Pancreas (tissue), 10 donors: ENCODE data around the gene AQP2. TPM values are rescaled to one million over a fixed set of nuclear protein-coding genes. Genes with fewer than 3 reads are reported as not detected.

Source experiments
- ATAC-seq, 4 donors: fragments of 200-7000 bp; cut with Tn5 transposase; one replicate each; pipeline versions ENCODE4 v1.8.0 to v1.9.1; 2020; ENCODE audit warnings: mild to moderate bottlenecking in 4 of 4, moderate library complexity in 4 of 4
- DNase-seq, 6 donors: peaks; one replicate each; pipeline ENCODE4 v3.0.0-alpha.2; 2020
- FAIRE-seq: peaks from 2 replicates; lab custom pipeline; 2012; peaks lifted over from hg19 to GRCh38; lab: Jason Lieb, UNC
- H3K27ac ChIP-seq, 4 donors: fragments of 200-600 bp; sonication (generic); 1 replicate in 3 of 4; 2 replicates in 1 of 4; pipeline versions ENCODE4 v1.5.0 to v1.8.0; 2020
- H3K27me3 ChIP-seq, 4 donors: fragments of 200-600 bp; one replicate each; pipeline ENCODE4 v1.8.0; 2021
- H3K36me3 ChIP-seq, 3 donors: fragments of 200-600 bp; sonication (generic) in 1 of 3; one replicate each; pipeline versions ENCODE4 v1.5.0 to v1.8.0; 2020 to 2021
- H3K4me1 ChIP-seq, 3 donors: fragments of 200-600 bp; one replicate each; pipeline ENCODE4 v1.8.0; 2021
- H3K4me3 ChIP-seq, 4 donors: fragments of 200-600 bp; sonication (generic) in 2 of 4; one replicate each; pipeline versions ENCODE4 v1.5.0 to v1.8.0; 2020 to 2021
- H3K9me3 ChIP-seq, 4 donors: fragments of 200-600 bp; one replicate each; pipeline ENCODE4 v1.8.0; 2021
- CTCF ChIP-seq, 4 donors: fragments of 200-600 bp; sonication (generic) in 3 of 4; IDR thresholded peaks; one replicate each; pipeline versions ENCODE4 v1.5.0 to v1.8.0; 2021; ENCODE audit warnings: antibody characterized with exemption in 4 of 4
- WGBS, 2 donors: extraction: QIAGEN DNeasy Blood & Tissue Kit; methylation state at CpG; one replicate each; pipeline ENCODE4 v1.1.7; 2013; 5-methylcytosine and 5-hydroxymethylcytosine counted together
- intact Hi-C, 3 donors: fragments of 100-400 bp; cut with DNase I; formaldehyde crosslinking; loops; one replicate each; pipeline versions ENCODE4 v1.11.1 to v1.14.2; 2022
- polyA plus RNA-seq, 2 donors: library from polyadenylated mRNA; stranded (reverse); fragments of 200-250 nt; gene quantifications; one replicate each; pipeline ENCODE4 v1.2.3, GENCODE V29; 2013
- total RNA-seq, 6 donors: library from RNA; stranded (reverse); fragmentation: NEBNext Ultra II Directional in 4 of 6; extraction: Animal tissue kit (Norgen Biotek cat#: 25700) in 4 of 6; gene quantifications; one replicate each; pipeline versions ENCODE4 v1.2.1 to v1.2.4, GENCODE V29; 2021 to 2023
- donor health status: healthy with polysubstance abuse.
- donor health status: DM: no; HTN: no; CAD: no; lungs with moderate emphysema.
- donor health status: DM: no; HTN: no; CAD: no.
- donor health status: control.
- donor health status: control.
- donor health status: Bipolar disorder and iron deficiency.
- donor health status: DM: yes; HTN: yes; CAD: no.
- donor health status: DM: no; HTN: no; CAD: no.
- donor health status: DM: no; HTN: no; CAD: no.
- donor health status: DM: yes; HTN: yes; CAD: no.

The AQP2 gene
- total and polyA plus RNA-seq, 8 donors, result 0.06 to 0.31 (median 0.12) TPM; not detected in 5

- no peak for TF ChIP-seq CTCF (IDR thresholded peaks at IDR 0.05)
- H3K27me3 ChIP-seq, result no peaks in the 10 kb centered on the region
- no peak for DNase-seq
- 95 to 98% methylated on average over 7 of the region's 7 CpGs for WGBS, 2 donors
- H3K4me1 ChIP-seq, result no peaks in the 10 kb centered on the region
- no peaks in the 10 kb centered on the region for H3K9me3 ChIP-seq
- H3K4me3 ChIP-seq, result no peak overlapping the region
- intact Hi-C loops, result no loop called here
- H3K36me3 ChIP-seq, result no peaks in the 10 kb centered on the region
- no peak for FAIRE-seq
- no peak overlapping the region for H3K27ac ChIP-seq
- no peak for ATAC-seq
Measured at GRCh38 chr12:50006280-50006679, 55.7 kb downstream of the AQP2 start.

- Histone ChIP-seq H3K4me3 (no peak overlapping the region), H3K27me3 (no peaks in the 10 kb centered on the region), H3K4me1 (no peaks in the 10 kb centered on the region), H3K9me3 (no peaks in the 10 kb centered on the region), H3K27ac (no peak overlapping the region), H3K36me3 (no peaks in the 10 kb centered on the region)
- ATAC-seq (no peak), DNase-seq (no peak), FAIRE-seq (no peak)
- WGBS, 2 donors, result 92 to 95% methylated on average over 1 of the region's 1 CpG
- intact Hi-C loops, result no loop called here
- TF ChIP-seq CTCF (IDR thresholded peaks at IDR 0.05), result no peak
Measured at GRCh38 chr12:50006754-50007442, 56.4 kb downstream of the AQP2 start.

Other genes starting within 250 kb of the AQP2 start
- 10 to 100 TPM in 1 of 6 donors, 1 to 10 TPM in 5; 1.8 to 13.5 (median 2.7) TPM for gene FMNL3, start 243.3 kb upstream of the AQP2 start, total RNA-seq
- gene FMNL3, start 243.3 kb upstream of the AQP2 start, polyA plus RNA-seq, result 1 to 10 TPM; 2.9 to 3.1 TPM
- 100 to 1,000 TPM; 223 to 367 (median 300) TPM for gene TMBIM6, start 209.2 kb upstream of the AQP2 start, total RNA-seq
- gene TMBIM6, start 209.2 kb upstream of the AQP2 start, polyA plus RNA-seq, result 100 to 1,000 TPM in 1 of 2 donors, 10 to 100 TPM in 1; 71.1 to 197 TPM
- gene NCKAP5L, start 122.3 kb upstream of the AQP2 start, total RNA-seq, result 10 to 100 TPM in 1 of 6 donors, 1 to 10 TPM in 5; 4.1 to 14.1 (median 6.1) TPM
- 10 to 100 TPM in 1 of 2 donors, 1 to 10 TPM in 1; 9.8 to 18.3 TPM for gene NCKAP5L, start 122.3 kb upstream of the AQP2 start, polyA plus RNA-seq
- 1 to 10 TPM; 2.1 to 4.8 (median 3.8) TPM for gene BCDIN3D, start 107.6 kb upstream of the AQP2 start, total RNA-seq
- 1 to 10 TPM; 2.0 to 2.5 TPM for gene BCDIN3D, start 107.6 kb upstream of the AQP2 start, polyA plus RNA-seq
- 1 to 10 TPM in 1 of 6 donors, under 1 TPM in 5; 0.14 to 2.1 (median 0.27) TPM for gene FAIM2, start 46.8 kb upstream of the AQP2 start, total RNA-seq
- 1 to 10 TPM in 1 of 2 donors, under 1 TPM in 1; 0.84 to 1.5 TPM for gene FAIM2, start 46.8 kb upstream of the AQP2 start, polyA plus RNA-seq
- 1 to 10 TPM in 2 of 6 donors, under 1 TPM in 4; 0.41 to 2.6 (median 0.91) TPM for gene AQP5, start 11.1 kb downstream of the AQP2 start, total RNA-seq
- 1 to 10 TPM; 2.5 to 2.8 TPM for gene AQP5, start 11.1 kb downstream of the AQP2 start, polyA plus RNA-seq
- gene AQP6, start 22.2 kb downstream of the AQP2 start, total RNA-seq, result under 1 TPM in 2 of 6 donors, not detected in 4; 0.06 to 0.09 TPM
- under 1 TPM; 0.19 to 0.31 TPM for gene AQP6, start 22.2 kb downstream of the AQP2 start, polyA plus RNA-seq
- gene RACGAP1, start 74.8 kb downstream of the AQP2 start, total RNA-seq, result 1 to 10 TPM; 1.1 to 6.3 (median 2.8) TPM
- gene RACGAP1, start 74.8 kb downstream of the AQP2 start, polyA plus RNA-seq, result 1 to 10 TPM in 1 of 2 donors, under 1 TPM in 1; 0.72 to 1.9 TPM
- 1 to 10 TPM in 1 of 6 donors, under 1 TPM in 5; 0.14 to 1.0 (median 0.55) TPM for gene ASIC1, start 106.9 kb downstream of the AQP2 start, total RNA-seq
- gene ASIC1, start 106.9 kb downstream of the AQP2 start, polyA plus RNA-seq, result 1 to 10 TPM in 1 of 2 donors, under 1 TPM in 1; 0.38 to 1.0 TPM
- 10 to 100 TPM; 13.7 to 22.8 (median 15.4) TPM for gene SMARCD1, start 134.6 kb downstream of the AQP2 start, total RNA-seq
- gene SMARCD1, start 134.6 kb downstream of the AQP2 start, polyA plus RNA-seq, result 10 to 100 TPM; 12.5 to 22.6 TPM
- 10 to 100 TPM in 1 of 6 donors, 1 to 10 TPM in 1, under 1 TPM in 4; 0.75 to 14.2 (median 0.90) TPM for gene GPD1, start 153.3 kb downstream of the AQP2 start, total RNA-seq
- 10 to 100 TPM in 1 of 2 donors, 1 to 10 TPM in 1; 8.4 to 11.3 TPM for gene GPD1, start 153.3 kb downstream of the AQP2 start, polyA plus RNA-seq
- 10 to 100 TPM; 16.8 to 29.3 (median 20.9) TPM for gene COX14, start 161.5 kb downstream of the AQP2 start, total RNA-seq
- gene COX14, start 161.5 kb downstream of the AQP2 start, polyA plus RNA-seq, result 10 to 100 TPM; 36.5 to 62.0 TPM
- 10 to 100 TPM; 12.9 to 22.8 (median 15.6) TPM for gene CERS5, start 216.6 kb downstream of the AQP2 start, total RNA-seq
- gene CERS5, start 216.6 kb downstream of the AQP2 start, polyA plus RNA-seq, result 10 to 100 TPM; 48.0 to 84.3 TPM